ENCODE data around the gene KRT79. TPM values are rescaled to one million over a fixed set of nuclear protein-coding genes. Genes with fewer than 3 reads are reported as not detected.

The KRT79 gene
- total and polyA plus RNA-seq, 2 donors = 1.0 to 25.8 TPM

DNA sequence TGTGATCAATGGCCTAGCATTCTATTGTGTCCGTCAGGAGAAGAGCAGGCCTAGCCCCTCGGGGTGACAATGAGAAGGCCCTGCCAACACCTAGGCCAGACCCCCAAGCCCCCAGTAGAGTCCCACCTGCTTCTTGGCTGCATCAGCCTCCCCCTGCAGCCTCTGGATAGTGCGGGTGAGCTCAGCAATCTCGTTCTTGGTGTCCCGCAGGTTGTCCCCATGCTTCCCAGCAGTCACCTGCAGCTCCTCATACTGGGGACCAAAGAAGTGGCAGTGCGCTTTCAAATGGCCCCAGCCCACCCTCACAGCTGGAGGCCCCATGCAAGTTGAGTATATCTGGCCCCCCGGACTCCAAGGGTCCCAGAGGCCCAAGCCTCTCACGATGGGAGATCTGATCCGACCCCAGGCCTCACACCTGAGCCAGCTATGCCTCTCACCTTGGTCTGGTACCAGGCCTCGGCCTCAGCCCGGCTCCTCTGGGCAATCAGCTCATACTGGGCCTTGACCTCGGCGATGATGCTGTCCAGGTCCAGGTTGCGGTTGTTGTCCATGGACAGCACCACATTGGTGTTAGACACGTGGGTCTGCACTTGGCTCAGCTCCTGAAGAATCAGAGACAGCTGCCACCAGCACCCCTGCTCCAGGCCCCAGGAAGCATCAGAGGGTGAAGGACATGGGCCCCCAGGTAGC is 10.2 kb downstream of the KRT79 start:
- 91% methylated on average over 15 of the region's 15 CpGs for WGBS
- no peak overlapping the region for H3K4me3 ChIP-seq (ENCODE audit: low read length in 2 of 2)
- H3K4me1 ChIP-seq (ENCODE audit: control insufficient read depth in 2 of 2, insufficient read depth in 2 of 2, low read length in 2 of 2) = peaks cover 0 to 2% of the 10 kb centered on the region in 2 donors
- no peaks in the 10 kb centered on the region for H3K36me3 ChIP-seq (ENCODE audit: control insufficient read depth in 2 of 2, insufficient read depth in 2 of 2, low read length in 1 of 2)
- peaks cover 0 to 3% of the 10 kb centered on the region in 2 donors for H3K27me3 ChIP-seq (ENCODE audit: control insufficient read depth in 2 of 2, insufficient read depth in 1 of 2, low read length in 1 of 2)
- DNase-seq (ENCODE audit: low read depth in 6 of 9, low spot score in 9 of 9) = no peak
- H3K9me3 ChIP-seq (ENCODE audit: control insufficient read depth in 2 of 2, insufficient read depth in 1 of 2, low read length in 1 of 2) = no peaks in the 10 kb centered on the region
- no peak overlapping the region for H3K27ac ChIP-seq (ENCODE audit: low read depth in 1 of 2, low read length in 1 of 2)

DNA sequence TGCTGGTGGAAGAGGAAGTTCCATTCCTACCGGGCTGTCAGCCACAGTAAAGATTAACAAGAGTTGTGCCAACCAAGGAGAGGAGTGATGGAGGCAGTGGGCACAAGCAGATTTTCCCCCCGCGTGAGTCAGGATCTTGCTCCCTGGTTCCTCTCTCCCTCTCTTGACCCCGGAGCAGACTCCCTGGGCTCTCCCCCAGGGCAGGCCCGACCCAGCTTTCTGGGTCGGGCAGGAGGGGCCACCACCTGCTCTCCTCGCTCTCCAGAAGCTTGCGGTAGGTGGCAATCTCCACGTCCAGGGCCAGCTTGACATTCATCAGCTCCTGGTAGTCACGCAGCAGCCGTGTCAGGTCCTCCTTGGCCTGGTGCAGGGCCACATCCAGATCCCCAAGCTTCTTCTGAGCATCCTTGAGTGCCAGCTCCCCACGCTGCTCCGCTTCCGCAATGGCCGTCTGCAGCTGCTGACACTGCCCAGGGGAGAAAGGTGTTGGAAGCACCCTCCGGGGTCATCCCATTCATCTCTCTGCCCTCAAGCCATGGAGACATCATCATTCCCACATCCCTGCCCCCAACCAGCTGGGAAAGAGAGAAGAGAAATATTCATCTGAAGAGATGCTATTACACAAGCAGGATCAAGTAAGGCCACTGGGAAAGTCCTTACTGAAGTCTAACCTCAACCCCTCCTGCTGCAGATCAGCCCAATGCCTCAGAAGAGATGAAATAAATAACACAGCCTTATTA is 11.2 kb downstream of the KRT79 start:
- Histone ChIP-seq H3K27ac (ENCODE audit: low read depth in 1 of 2, low read length in 1 of 2) (no peak overlapping the region), H3K9me3 (ENCODE audit: control insufficient read depth in 2 of 2, insufficient read depth in 1 of 2, low read length in 1 of 2) (no peaks in the 10 kb centered on the region), H3K4me3 (ENCODE audit: low read length in 2 of 2) (no peak overlapping the region), H3K4me1 (ENCODE audit: control insufficient read depth in 2 of 2, insufficient read depth in 2 of 2, low read length in 2 of 2) (peaks cover 0 to 2% of the 10 kb centered on the region in 2 donors), H3K27me3 (ENCODE audit: control insufficient read depth in 2 of 2, insufficient read depth in 1 of 2, low read length in 1 of 2) (peaks cover 0 to 10% of the 10 kb centered on the region in 2 donors), H3K36me3 (ENCODE audit: control insufficient read depth in 2 of 2, insufficient read depth in 2 of 2, low read length in 1 of 2) (no peaks in the 10 kb centered on the region)
- WGBS = 79% methylated on average over 16 of the region's 16 CpGs
- no peak for DNase-seq (ENCODE audit: low read depth in 6 of 9, low spot score in 9 of 9)

DNA sequence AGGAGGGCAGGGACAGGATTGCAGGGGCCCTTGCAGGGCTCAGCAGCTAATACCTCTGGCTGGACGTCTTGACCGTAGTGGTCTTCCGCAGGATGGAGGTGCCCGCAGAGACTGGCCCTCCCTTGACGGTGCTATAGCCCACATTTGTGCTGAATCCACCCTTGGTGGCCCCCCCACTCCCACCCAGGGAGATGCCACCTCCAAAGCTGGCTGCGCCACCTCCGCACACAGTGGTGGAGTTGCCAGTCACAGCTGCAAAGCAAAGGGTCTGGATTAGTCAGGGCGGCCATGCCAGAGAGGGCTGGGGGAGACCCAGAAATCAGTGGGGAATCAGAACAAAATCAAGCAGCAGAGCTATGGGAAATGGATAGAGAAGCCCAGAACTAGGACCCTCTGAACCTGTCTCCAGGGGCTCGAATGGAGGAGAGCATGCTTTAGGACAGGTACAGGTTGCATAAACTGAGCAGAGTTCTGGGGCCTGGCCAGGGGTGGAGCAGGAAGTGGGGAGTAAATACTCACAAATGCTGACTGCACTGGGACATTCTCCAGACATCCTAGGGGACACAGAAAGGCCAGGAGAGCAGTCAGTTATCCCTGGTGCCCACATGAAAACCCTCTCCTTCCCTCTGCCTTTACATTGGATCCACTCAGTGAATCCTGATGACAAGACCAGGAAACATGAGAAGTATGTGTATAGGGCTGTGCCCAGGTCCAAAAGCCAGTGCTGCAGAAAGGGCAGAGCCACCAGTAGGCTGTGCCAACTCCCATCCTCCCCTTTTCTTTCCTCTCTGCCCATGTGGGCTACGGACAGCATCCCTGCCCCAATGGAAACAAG is 12.1 kb downstream of the KRT79 start:
- H3K9me3 ChIP-seq (ENCODE audit: control insufficient read depth in 2 of 2, insufficient read depth in 1 of 2, low read length in 1 of 2) = no peaks in the 10 kb centered on the region
- H3K36me3 ChIP-seq (ENCODE audit: control insufficient read depth in 2 of 2, insufficient read depth in 2 of 2, low read length in 1 of 2) = no peaks in the 10 kb centered on the region
- WGBS = 90% methylated on average over 10 of the region's 10 CpGs
- H3K27me3 ChIP-seq (ENCODE audit: control insufficient read depth in 2 of 2, insufficient read depth in 1 of 2, low read length in 1 of 2) = peaks cover 0 to 10% of the 10 kb centered on the region in 2 donors
- H3K4me3 ChIP-seq (ENCODE audit: low read length in 2 of 2) = no peak overlapping the region
- H3K4me1 ChIP-seq (ENCODE audit: control insufficient read depth in 2 of 2, insufficient read depth in 2 of 2, low read length in 2 of 2) = peaks cover 0 to 2% of the 10 kb centered on the region in 2 donors
- no peak for DNase-seq (ENCODE audit: low read depth in 6 of 9, low spot score in 9 of 9)
- H3K27ac ChIP-seq (ENCODE audit: low read depth in 1 of 2, low read length in 1 of 2) = no peak overlapping the region

DNA sequence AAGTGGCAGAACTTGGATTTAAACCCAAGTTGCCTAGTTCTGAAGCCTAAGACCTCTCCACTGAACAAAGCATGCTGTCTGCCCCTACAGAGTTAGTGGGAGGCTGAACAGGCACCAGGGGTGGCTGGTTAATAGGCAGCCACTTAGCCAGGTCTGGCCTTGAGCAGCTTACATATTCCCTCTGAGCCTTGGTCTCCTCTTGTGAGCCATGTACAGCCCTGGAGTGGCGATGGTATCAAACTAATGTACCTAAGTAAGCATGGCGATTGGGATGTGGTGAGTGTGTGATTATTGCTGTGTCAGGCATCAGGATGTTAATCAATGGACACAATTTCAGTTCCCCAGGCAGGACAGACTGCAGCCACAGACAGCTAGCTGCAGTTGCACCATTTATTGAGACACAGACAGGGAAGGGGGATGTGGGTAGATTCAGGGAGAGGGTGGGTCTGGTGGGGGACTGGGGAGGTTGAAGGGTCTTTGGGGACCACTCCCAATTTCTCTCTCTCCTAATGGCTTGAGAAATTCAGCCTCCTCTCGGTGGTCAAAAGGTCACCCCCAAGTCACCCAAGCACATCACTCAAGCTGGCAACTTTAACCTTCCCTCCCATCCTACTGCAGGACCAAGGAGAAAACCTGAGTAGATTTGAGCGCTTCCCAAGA is 12.9 kb downstream of the KRT79 start:
- Histone ChIP-seq H3K36me3 (ENCODE audit: control insufficient read depth in 2 of 2, insufficient read depth in 2 of 2, low read length in 1 of 2) (no peaks in the 10 kb centered on the region), H3K4me1 (ENCODE audit: control insufficient read depth in 2 of 2, insufficient read depth in 2 of 2, low read length in 2 of 2) (peaks cover 0 to 2% of the 10 kb centered on the region in 2 donors), H3K4me3 (ENCODE audit: low read length in 2 of 2) (no peak overlapping the region), H3K9me3 (ENCODE audit: control insufficient read depth in 2 of 2, insufficient read depth in 1 of 2, low read length in 1 of 2) (no peaks in the 10 kb centered on the region), H3K27me3 (ENCODE audit: control insufficient read depth in 2 of 2, insufficient read depth in 1 of 2, low read length in 1 of 2) (peaks cover 0 to 10% of the 10 kb centered on the region in 2 donors), H3K27ac (ENCODE audit: low read depth in 1 of 2, low read length in 1 of 2) (no peak overlapping the region)
- no peak for DNase-seq (ENCODE audit: low read depth in 6 of 9, low spot score in 9 of 9)
- 98% methylated on average over 4 of the region's 4 CpGs for WGBS

DNA sequence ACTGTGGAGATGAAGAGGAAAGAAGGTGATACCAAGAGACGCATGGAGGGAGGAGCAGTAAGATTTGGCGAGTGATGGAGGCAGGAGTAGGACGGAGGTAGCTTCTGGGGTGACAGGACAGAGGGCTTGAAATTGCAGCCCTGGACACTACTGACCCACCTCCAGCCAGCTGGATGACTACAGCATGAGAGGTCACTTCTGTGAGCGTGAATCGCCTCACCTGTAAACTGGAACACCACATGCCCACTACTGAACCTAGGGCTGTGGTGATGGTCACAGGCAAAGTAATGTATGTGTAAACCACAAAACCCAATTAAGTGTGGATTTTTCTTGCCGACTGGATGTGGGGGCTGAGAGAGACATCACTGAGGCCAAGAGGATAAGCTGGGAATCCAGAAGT is 13.6 kb downstream of the KRT79 start:
- WGBS = 97% methylated on average over 6 of the region's 6 CpGs

DNA sequence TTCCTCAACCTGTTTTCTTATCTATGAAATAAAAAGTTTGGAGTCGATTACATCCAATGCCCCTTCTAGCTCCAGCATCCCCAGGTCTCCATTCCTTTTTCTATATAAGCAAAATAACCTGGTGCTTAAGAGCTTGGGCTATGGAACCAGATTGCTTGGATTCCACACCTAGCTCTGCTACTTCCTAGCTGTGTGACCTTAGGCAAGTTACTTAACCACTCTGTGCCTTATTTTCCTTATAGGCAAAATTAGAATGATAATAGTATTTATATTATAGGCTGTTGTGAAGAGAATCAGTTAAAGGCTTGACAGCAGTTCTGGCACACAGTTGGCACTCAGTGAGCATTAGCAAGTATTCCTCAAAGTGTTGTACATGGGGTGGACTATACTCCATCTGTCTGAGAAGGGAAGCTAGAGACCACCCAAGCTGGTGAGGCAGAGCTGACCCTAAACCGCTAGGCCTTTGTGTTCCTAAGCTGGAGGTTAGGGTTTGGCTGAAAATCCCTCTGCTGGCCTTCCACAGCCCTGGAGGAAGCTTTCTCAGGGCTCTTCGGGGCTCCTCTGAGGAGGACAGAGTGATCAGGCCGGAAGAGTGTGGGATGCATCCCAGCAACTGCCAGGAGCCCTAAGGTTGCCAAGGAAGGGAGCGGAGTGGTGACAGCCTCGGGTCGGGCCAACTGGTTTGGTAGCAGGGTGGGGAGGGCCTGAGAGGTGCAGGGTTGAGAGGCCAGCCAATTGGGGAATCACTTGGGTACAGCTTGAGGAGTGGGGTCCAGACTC is 14.2 kb downstream of the KRT79 start:
- Histone ChIP-seq H3K27ac (ENCODE audit: low read depth in 1 of 2, low read length in 1 of 2) (no peak overlapping the region), H3K36me3 (ENCODE audit: control insufficient read depth in 2 of 2, insufficient read depth in 2 of 2, low read length in 1 of 2) (no peaks in the 10 kb centered on the region), H3K27me3 (ENCODE audit: control insufficient read depth in 2 of 2, insufficient read depth in 1 of 2, low read length in 1 of 2) (peaks cover 0 to 10% of the 10 kb centered on the region in 2 donors), H3K4me1 (ENCODE audit: control insufficient read depth in 2 of 2, insufficient read depth in 2 of 2, low read length in 2 of 2) (peaks cover 0 to 2% of the 10 kb centered on the region in 2 donors), H3K4me3 (ENCODE audit: low read length in 2 of 2) (no peak overlapping the region), H3K9me3 (ENCODE audit: control insufficient read depth in 2 of 2, insufficient read depth in 1 of 2, low read length in 1 of 2) (no peaks in the 10 kb centered on the region)
- WGBS = 94% methylated on average over 7 of the region's 7 CpGs
- DNase-seq (ENCODE audit: low read depth in 6 of 9, low spot score in 9 of 9) = no peak

More for the DNA sequence above, 13.6 kb downstream of the KRT79 start:
- H3K36me3 ChIP-seq (ENCODE audit: control insufficient read depth in 2 of 2, insufficient read depth in 2 of 2, low read length in 1 of 2) = no peaks in the 10 kb centered on the region
- no peak for DNase-seq (ENCODE audit: low read depth in 6 of 9, low spot score in 9 of 9)
- H3K4me3 ChIP-seq (ENCODE audit: low read length in 2 of 2) = no peak overlapping the region
- H3K4me1 ChIP-seq (ENCODE audit: control insufficient read depth in 2 of 2, insufficient read depth in 2 of 2, low read length in 2 of 2) = peaks cover 0 to 2% of the 10 kb centered on the region in 2 donors
- peaks cover 0 to 10% of the 10 kb centered on the region in 2 donors for H3K27me3 ChIP-seq (ENCODE audit: control insufficient read depth in 2 of 2, insufficient read depth in 1 of 2, low read length in 1 of 2)
- no peaks in the 10 kb centered on the region for H3K9me3 ChIP-seq (ENCODE audit: control insufficient read depth in 2 of 2, insufficient read depth in 1 of 2, low read length in 1 of 2)
- no peak overlapping the region for H3K27ac ChIP-seq (ENCODE audit: low read depth in 1 of 2, low read length in 1 of 2)

DNA sequence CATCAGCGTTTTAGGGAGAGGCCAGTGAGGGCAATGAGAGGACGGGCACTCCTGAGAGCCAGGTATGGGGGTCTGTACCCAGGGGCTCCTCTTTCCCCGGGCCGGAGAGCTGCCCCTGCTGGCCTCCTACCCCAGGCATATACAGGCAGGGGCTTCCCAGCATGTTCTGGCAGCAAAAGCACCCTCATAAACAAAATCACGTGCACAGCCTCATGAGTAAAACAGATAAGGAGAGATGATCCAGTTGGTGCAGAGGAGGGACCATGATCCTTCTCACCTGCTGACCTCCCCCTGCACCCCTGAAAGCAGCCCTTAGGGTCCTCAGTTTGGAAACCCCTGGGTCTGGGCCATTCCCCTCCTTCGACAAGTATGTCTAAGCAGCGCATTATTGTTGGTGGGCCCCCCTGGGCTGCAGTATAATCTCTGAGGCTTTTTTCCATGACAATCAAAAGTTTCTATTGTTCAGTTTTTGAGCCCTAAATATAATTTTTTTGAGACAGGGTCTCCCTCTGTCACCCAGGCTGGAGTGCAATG is 15.2 kb downstream of the KRT79 start:
- DNase-seq (ENCODE audit: low read depth in 6 of 9, low spot score in 9 of 9) = no peak
- H3K36me3 ChIP-seq (ENCODE audit: control insufficient read depth in 2 of 2, insufficient read depth in 2 of 2, low read length in 1 of 2) = no peaks in the 10 kb centered on the region
- no peak overlapping the region for H3K4me3 ChIP-seq (ENCODE audit: low read length in 2 of 2)
- H3K27ac ChIP-seq (ENCODE audit: low read depth in 1 of 2, low read length in 1 of 2) = no peak overlapping the region
- H3K9me3 ChIP-seq (ENCODE audit: control insufficient read depth in 2 of 2, insufficient read depth in 1 of 2, low read length in 1 of 2) = no peaks in the 10 kb centered on the region
- 81% methylated on average over 7 of the region's 7 CpGs for WGBS
- peaks cover 0 to 2% of the 10 kb centered on the region in 2 donors for H3K4me1 ChIP-seq (ENCODE audit: control insufficient read depth in 2 of 2, insufficient read depth in 2 of 2, low read length in 2 of 2)
- peaks cover 0 to 10% of the 10 kb centered on the region in 2 donors for H3K27me3 ChIP-seq (ENCODE audit: control insufficient read depth in 2 of 2, insufficient read depth in 1 of 2, low read length in 1 of 2)

DNA sequence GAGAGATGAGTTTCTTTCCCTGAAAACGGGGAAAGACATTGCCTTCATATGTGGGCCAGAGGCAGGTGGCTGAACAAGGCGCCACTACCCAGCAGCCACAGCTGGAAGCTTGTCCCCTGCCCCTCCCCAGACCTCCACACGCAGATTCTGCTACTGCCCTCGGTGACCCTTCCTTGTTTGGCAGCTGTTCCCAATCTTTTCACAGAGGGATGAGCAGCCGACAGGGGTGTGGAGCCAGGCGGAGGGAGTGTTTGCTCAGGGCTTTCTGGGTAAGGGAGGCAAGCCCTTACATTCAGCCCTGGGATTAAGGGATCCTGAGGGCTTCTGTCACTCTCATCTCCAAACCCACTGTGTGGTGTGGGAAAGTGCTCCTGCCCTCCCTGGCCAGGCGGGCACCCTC is 15.7 kb downstream of the KRT79 start:
- Histone ChIP-seq H3K27me3 (ENCODE audit: control insufficient read depth in 2 of 2, insufficient read depth in 1 of 2, low read length in 1 of 2) (peaks cover 0 to 11% of the 10 kb centered on the region in 2 donors), H3K4me1 (ENCODE audit: control insufficient read depth in 2 of 2, insufficient read depth in 2 of 2, low read length in 2 of 2) (peaks cover 0 to 2% of the 10 kb centered on the region in 2 donors), H3K36me3 (ENCODE audit: control insufficient read depth in 2 of 2, insufficient read depth in 2 of 2, low read length in 1 of 2) (no peaks in the 10 kb centered on the region), H3K9me3 (ENCODE audit: control insufficient read depth in 2 of 2, insufficient read depth in 1 of 2, low read length in 1 of 2) (no peaks in the 10 kb centered on the region), H3K4me3 (ENCODE audit: low read length in 2 of 2) (no peak overlapping the region), H3K27ac (ENCODE audit: low read depth in 1 of 2, low read length in 1 of 2) (no peak overlapping the region)
- 63% methylated on average over 7 of the region's 7 CpGs for WGBS
- no peak for DNase-seq (ENCODE audit: low read depth in 6 of 9, low spot score in 9 of 9)

Measured in thymus (tissue), 11 donors.